ENCODE data around the gene DLGAP1. TPM values are rescaled to one million over a fixed set of nuclear protein-coding genes. Genes with fewer than 3 reads are reported as not detected.
"Not testable (repeated sequence)": the region's sequence is repeated elsewhere in the genome, so short reads cannot be mapped to it uniquely, and the experiment has no call there.

The DLGAP1 gene
- total and polyA plus RNA-seq, 4 donors: 16.5 to 30.7 (median 29.7) TPM

DNA sequence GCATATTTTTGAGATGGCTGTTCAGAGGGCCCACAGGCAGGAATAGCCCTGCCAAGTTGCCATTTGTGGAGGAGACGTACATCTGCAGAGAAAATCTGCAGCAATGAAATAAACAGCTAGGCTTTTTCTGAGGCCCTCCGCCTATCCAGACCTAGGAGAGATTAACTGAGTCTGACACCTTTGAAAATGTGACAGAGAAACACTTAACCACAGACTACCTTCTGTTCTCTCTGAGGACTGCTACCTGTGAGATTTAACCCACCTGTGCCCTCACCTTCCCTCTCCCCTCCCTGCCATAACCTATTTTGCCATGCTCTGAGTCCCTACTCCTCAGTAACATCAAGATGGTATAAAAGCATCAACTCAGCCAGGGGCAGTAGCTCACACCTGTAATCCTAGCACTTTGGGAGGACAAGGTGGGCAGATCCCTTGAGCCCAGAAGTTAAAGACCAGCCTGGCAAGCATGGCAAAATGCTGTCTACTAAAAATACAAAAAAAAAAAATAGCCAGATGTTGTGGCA is 844.9 kb downstream of the DLGAP1 start:
- H3K36me3 ChIP-seq (ENCODE audit: control insufficient read depth, insufficient read depth, low read length): no peaks in the 10 kb centered on the region
- no peak overlapping the region for H3K27ac ChIP-seq (ENCODE audit: low read depth, low read length)
- H3K4me3 ChIP-seq (ENCODE audit: low read depth, low read length): no peak overlapping the region
- peaks cover 13% of the 10 kb centered on the region for H3K4me1 ChIP-seq (ENCODE audit: control insufficient read depth, insufficient read depth, low read length)
- no peaks in the 10 kb centered on the region for H3K9me3 ChIP-seq (ENCODE audit: control insufficient read depth, insufficient read depth, low read length)
- WGBS (ENCODE audit: insufficient coverage): 100% methylated on average over 1 of the region's 2 CpGs
- peak in 1 of 6 donors; percentile 31 for DNase-seq (ENCODE audit: low read depth in 4 of 6, low spot score in 6 of 6)
- H3K27me3 ChIP-seq (ENCODE audit: control insufficient read depth, insufficient read depth, low read length): no peaks in the 10 kb centered on the region

GRCh38 chr18:3608488-3608887 is 846.6 kb downstream of the DLGAP1 start:
- Histone ChIP-seq H3K4me1 (ENCODE audit: control insufficient read depth, insufficient read depth, low read length) (peaks cover 13% of the 10 kb centered on the region), H3K4me3 (ENCODE audit: low read depth, low read length) (no peak overlapping the region), H3K27ac (ENCODE audit: low read depth, low read length) (no peak overlapping the region), H3K36me3 (ENCODE audit: control insufficient read depth, insufficient read depth, low read length) (no peaks in the 10 kb centered on the region), H3K27me3 (ENCODE audit: control insufficient read depth, insufficient read depth, low read length) (no peaks in the 10 kb centered on the region), H3K9me3 (ENCODE audit: control insufficient read depth, insufficient read depth, low read length) (no peaks in the 10 kb centered on the region)
- 40% methylated on average over 1 of the region's 4 CpGs for WGBS (ENCODE audit: insufficient coverage)
- DNase-seq (ENCODE audit: low read depth in 4 of 6, low spot score in 6 of 6): no peak

DNA sequence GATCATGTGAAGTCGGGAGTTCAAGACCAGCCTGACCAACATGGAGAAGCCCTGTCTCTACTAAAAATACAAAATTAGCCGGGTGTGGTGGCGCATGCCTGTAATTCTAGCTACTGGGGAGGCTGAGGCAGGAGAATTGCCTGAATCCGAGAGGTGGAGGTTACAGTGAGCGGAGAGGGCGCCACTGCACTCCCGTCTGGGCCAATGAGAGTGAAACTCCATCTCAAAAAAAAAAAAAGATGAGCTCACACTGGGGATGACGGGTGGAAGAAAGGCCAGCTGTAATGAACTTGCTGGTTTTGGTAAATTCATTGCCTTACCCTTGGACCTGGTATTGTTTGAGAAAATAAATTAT is 847.0 kb downstream of the DLGAP1 start:
- not testable (repeated sequence) for H3K27me3 ChIP-seq (ENCODE audit: control insufficient read depth, insufficient read depth, low read length); H3K36me3 ChIP-seq (ENCODE audit: control insufficient read depth, insufficient read depth, low read length); H3K4me3 ChIP-seq (ENCODE audit: low read depth, low read length); H3K9me3 ChIP-seq (ENCODE audit: control insufficient read depth, insufficient read depth, low read length); DNase-seq (ENCODE audit: low read depth in 4 of 6, low spot score in 6 of 6); H3K27ac ChIP-seq (ENCODE audit: low read depth, low read length)
- H3K4me1 ChIP-seq (ENCODE audit: control insufficient read depth, insufficient read depth, low read length): peaks cover 16% of the 10 kb centered on the region
- WGBS (ENCODE audit: insufficient coverage): no CpG with 5 or more reads among the region's 8 CpGs

DNA sequence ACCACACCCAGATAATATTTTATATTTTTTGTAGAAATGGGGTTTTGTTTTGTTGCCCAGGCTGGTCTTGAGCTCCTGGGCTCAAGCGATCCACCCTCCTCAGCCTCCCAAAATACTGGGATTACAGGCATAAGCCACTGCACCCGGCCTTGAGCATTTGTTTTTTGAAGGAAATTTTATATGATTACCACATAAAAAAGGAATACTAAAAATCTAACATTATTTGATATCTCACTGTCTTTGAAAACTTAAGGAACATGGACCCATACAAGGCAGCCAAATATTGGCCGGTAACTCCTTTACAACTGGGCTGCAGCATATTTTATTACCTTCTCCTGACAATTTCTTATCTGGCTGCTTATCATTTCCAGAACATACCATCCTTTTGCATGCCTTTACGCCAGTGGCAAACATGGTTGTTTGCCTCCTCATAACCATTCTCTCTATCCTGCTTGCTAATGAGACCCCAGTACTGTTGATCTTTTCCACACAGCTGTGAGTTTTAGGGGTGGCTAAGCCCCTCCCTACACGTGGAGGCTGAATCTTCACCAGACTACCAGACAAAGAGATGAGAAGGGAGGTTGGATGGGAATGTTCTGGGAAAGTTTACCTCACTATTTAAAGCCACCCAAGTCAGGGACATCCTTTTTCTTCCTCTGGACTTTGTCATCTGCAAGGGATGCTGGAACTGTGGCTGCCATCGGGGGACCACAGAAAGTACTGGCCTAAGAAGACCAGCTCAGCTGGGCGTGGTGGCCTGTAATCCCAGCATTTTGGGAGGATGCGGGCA is 847.6 kb downstream of the DLGAP1 start:
- Histone ChIP-seq H3K27ac (ENCODE audit: low read depth, low read length) (no peak overlapping the region), H3K4me1 (ENCODE audit: control insufficient read depth, insufficient read depth, low read length) (peaks cover 17% of the 10 kb centered on the region)
- WGBS (ENCODE audit: insufficient coverage): 100% methylated on average over 1 of the region's 8 CpGs

DNA sequence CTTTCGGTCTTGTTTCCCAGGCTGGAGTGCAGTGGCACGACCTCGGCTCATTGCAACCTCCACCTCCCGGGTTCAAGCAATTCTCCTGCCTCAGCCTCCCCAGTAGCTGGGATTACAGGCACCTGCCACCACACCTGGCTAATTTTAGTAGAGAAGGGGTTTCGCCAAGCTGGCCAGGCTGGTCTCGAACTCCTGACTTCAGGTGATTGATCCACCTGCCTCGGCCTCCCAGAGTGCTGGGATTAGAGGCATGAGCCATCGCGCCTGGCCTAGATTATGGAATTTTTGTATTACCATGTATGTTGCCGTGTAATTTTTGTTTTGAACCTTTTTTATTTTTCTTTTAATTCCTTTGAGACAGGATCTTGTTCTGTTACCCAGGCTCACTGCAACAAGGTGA is 848.2 kb downstream of the DLGAP1 start:
- not testable (repeated sequence) for DNase-seq (ENCODE audit: low read depth in 4 of 6, low spot score in 6 of 6); H3K4me3 ChIP-seq (ENCODE audit: low read depth, low read length); H3K9me3 ChIP-seq (ENCODE audit: control insufficient read depth, insufficient read depth, low read length); H3K36me3 ChIP-seq (ENCODE audit: control insufficient read depth, insufficient read depth, low read length); H3K27me3 ChIP-seq (ENCODE audit: control insufficient read depth, insufficient read depth, low read length)
- Histone ChIP-seq H3K4me1 (ENCODE audit: control insufficient read depth, insufficient read depth, low read length) (peaks cover 23% of the 10 kb centered on the region), H3K27ac (ENCODE audit: low read depth, low read length) (peak overlapping the region; percentile 95)
- WGBS (ENCODE audit: insufficient coverage): 81% methylated on average over 3 of the region's 10 CpGs

More for the DNA sequence above, 847.6 kb downstream of the DLGAP1 start:
- no peak for DNase-seq (ENCODE audit: low read depth in 4 of 6, low spot score in 6 of 6)
- Histone ChIP-seq H3K36me3 (ENCODE audit: control insufficient read depth, insufficient read depth, low read length) (no peaks in the 10 kb centered on the region), H3K4me3 (ENCODE audit: low read depth, low read length) (no peak overlapping the region), H3K27me3 (ENCODE audit: control insufficient read depth, insufficient read depth, low read length) (no peaks in the 10 kb centered on the region), H3K9me3 (ENCODE audit: control insufficient read depth, insufficient read depth, low read length) (no peaks in the 10 kb centered on the region)

GRCh38 chr18:3605954-3606443 is 849.1 kb downstream of the DLGAP1 start:
- Histone ChIP-seq H3K27me3 (ENCODE audit: control insufficient read depth, insufficient read depth, low read length) (no peaks in the 10 kb centered on the region), H3K36me3 (ENCODE audit: control insufficient read depth, insufficient read depth, low read length) (no peaks in the 10 kb centered on the region), H3K27ac (ENCODE audit: low read depth, low read length) (peak overlapping the region; percentile 95), H3K4me3 (ENCODE audit: low read depth, low read length) (peak overlapping the region; percentile 31), H3K9me3 (ENCODE audit: control insufficient read depth, insufficient read depth, low read length) (no peaks in the 10 kb centered on the region), H3K4me1 (ENCODE audit: control insufficient read depth, insufficient read depth, low read length) (peaks cover 25% of the 10 kb centered on the region)
- WGBS (ENCODE audit: insufficient coverage): 40% methylated on average over 2 of the region's 9 CpGs
- peak in 1 of 6 donors; percentile 49 for DNase-seq (ENCODE audit: low read depth in 4 of 6, low spot score in 6 of 6)

DNA sequence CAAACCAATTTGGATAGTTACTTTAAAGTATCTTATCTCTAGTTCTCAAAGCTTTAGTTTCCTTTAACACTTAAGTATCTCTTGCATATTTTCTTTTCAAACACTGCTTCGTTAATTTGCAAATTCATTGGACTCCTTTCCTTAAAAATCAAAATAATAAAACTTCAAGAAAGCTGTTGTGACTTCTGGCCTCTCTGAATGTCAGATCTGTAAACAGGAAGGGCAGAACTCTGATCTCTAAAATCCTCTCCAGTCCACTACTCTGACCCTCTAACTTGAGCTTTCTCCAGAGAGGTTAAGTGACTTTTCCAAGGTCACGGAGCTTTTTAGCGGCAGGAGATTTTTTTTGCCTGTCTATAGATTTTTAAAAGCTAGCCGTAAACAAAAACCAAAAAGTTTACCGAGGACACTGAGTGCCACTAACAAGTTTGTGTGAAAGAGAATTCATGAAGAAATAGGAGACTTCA is 849.6 kb downstream of the DLGAP1 start:
- Histone ChIP-seq H3K9me3 (ENCODE audit: control insufficient read depth, insufficient read depth, low read length) (no peaks in the 10 kb centered on the region), H3K27ac (ENCODE audit: low read depth, low read length) (peak overlapping the region; percentile 95), H3K4me1 (ENCODE audit: control insufficient read depth, insufficient read depth, low read length) (peaks cover 25% of the 10 kb centered on the region), H3K27me3 (ENCODE audit: control insufficient read depth, insufficient read depth, low read length) (no peaks in the 10 kb centered on the region), H3K4me3 (ENCODE audit: low read depth, low read length) (peak overlapping the region; percentile 31), H3K36me3 (ENCODE audit: control insufficient read depth, insufficient read depth, low read length) (no peaks in the 10 kb centered on the region)
- WGBS (ENCODE audit: insufficient coverage): 0% methylated on average over 1 of the region's 5 CpGs
- no peak for DNase-seq (ENCODE audit: low read depth in 4 of 6, low spot score in 6 of 6)

DNA sequence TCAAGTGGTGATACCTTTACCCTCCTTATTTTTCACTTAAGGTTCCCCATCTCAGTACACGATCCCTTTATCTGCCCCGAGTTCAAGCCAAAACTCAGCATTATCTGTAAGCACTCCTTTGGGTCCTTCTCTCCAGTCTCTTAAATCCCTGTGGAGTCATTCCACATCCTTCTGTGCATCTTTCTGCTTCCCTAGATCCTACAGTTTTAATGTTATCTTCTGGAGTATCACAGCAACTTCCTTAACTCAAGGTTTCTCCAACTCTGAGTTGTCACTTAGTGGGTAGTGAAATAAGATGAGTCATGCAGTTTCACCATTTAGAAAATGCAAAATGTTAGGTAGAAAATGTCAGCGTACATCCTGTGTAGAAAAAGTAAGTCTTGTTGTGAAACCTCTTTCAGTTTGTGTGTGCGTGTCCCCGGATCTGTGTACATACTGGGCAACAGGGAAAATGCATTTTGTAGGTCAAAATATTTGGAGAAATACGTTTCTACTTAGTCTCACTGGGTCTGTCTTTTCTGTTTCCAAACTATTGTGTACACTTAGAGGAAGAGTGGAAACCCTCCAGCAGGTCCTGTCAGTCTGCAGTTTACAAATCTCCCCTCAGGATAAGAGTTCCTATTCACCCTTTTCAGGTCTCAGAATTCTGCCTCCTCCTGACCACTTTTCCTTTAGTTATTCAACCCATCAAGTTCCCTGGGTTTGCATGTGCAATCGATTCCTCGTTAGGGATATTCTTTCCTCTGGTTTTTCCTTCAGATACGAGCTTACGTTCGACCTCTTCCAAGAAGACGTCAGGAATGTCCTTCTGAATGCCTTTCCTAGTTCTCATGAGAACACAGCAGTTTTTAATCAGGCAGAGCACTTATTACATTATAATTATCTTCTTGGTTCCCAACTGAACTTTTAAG is 850.4 kb downstream of the DLGAP1 start:
- Histone ChIP-seq H3K4me1 (ENCODE audit: control insufficient read depth, insufficient read depth, low read length) (peaks cover 25% of the 10 kb centered on the region), H3K9me3 (ENCODE audit: control insufficient read depth, insufficient read depth, low read length) (no peaks in the 10 kb centered on the region), H3K27ac (ENCODE audit: low read depth, low read length) (peak overlapping the region; percentile 95), H3K4me3 (ENCODE audit: low read depth, low read length) (peak overlapping the region; percentile 31), H3K36me3 (ENCODE audit: control insufficient read depth, insufficient read depth, low read length) (no peaks in the 10 kb centered on the region), H3K27me3 (ENCODE audit: control insufficient read depth, insufficient read depth, low read length) (no peaks in the 10 kb centered on the region)
- WGBS (ENCODE audit: insufficient coverage): 15% methylated on average over 9 of the region's 12 CpGs
- DNase-seq (ENCODE audit: low read depth in 4 of 6, low spot score in 6 of 6): peak in 2 of 6 donors; percentile 42 to 63

GRCh38 chr18:3604235-3604497 is 850.9 kb downstream of the DLGAP1 start:
- H3K4me1 ChIP-seq (ENCODE audit: control insufficient read depth, insufficient read depth, low read length): peaks cover 25% of the 10 kb centered on the region
- no peaks in the 10 kb centered on the region for H3K9me3 ChIP-seq (ENCODE audit: control insufficient read depth, insufficient read depth, low read length)
- H3K27ac ChIP-seq (ENCODE audit: low read depth, low read length): peak overlapping the region; percentile 95
- H3K4me3 ChIP-seq (ENCODE audit: low read depth, low read length): no peak overlapping the region
- H3K36me3 ChIP-seq (ENCODE audit: control insufficient read depth, insufficient read depth, low read length): no peaks in the 10 kb centered on the region
- DNase-seq (ENCODE audit: low read depth in 4 of 6, low spot score in 6 of 6): no peak
- H3K27me3 ChIP-seq (ENCODE audit: control insufficient read depth, insufficient read depth, low read length): no peaks in the 10 kb centered on the region
- WGBS (ENCODE audit: insufficient coverage): 4% methylated on average over 4 of the region's 4 CpGs

Measured in spinal cord (tissue), 10 donors.